ENCODE data around the gene CTIF.

CTIF gene

DNA sequence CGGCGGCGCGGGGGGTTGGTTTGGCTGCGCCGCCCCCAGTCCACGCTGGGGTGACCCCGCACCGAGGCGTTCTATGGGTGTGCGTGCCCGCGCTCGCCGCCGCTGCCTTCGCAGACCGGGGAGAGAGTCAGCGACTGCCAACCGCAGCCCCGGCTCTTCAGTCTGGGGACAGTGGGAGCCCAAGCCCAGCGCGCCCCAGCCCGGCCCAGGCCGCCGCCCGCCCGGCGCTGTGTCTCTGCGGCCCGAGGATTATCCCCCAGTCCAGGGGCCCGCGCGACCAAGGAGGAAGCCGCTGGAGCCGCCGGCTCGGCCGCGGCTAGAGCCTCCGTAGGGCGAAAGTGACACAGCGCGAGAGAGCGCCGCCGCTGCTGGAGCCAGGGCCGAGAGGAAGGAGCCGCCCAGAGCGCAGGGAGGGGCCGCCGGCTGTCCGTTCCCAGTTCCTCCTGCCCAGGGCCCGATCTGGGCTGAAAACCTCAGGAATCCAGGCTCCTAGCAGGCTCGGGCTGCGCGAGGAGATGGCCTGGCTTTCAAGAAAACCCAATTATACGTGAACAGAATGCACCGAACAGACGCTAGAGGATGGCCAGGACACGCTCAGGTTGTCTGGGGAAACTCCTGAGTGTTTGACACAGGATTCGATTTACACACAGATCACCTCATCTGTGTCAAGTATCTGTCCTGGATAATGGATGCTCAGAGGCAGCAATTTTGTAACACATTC lies 2.4 kb downstream of the CTIF start:
- H3K9me3 ChIP-seq, result no peaks in the 10 kb centered on the region
- H3K36me3 ChIP-seq, result no peaks in the 10 kb centered on the region
- peaks cover 23% of the 10 kb centered on the region for H3K27me3 ChIP-seq
- peak overlapping the region; percentile 76 to 85 for H3K4me3 ChIP-seq (ENCODE audit: low read depth in 1 of 2, low read length in 1 of 2)
- H3K4me1 ChIP-seq (ENCODE audit: control insufficient read depth in 1 of 2, insufficient read depth in 1 of 2, low read depth in 1 of 2, low read length in 1 of 2), result peaks cover 21% of the 10 kb centered on the region in 2 experiments
- TF ChIP-seq CTCF (IDR thresholded peaks at IDR 0.05), result no peak
- H3K27ac ChIP-seq, result peak overlapping the region; percentile 64

GRCh38 chr18:48541747-48542400 lies 3.0 kb downstream of the CTIF start:
- H3K27me3 ChIP-seq, result peaks cover 23% of the 10 kb centered on the region
- peaks cover 21% of the 10 kb centered on the region in 2 experiments for H3K4me1 ChIP-seq (ENCODE audit: control insufficient read depth in 1 of 2, insufficient read depth in 1 of 2, low read depth in 1 of 2, low read length in 1 of 2)
- H3K9me3 ChIP-seq, result no peaks in the 10 kb centered on the region
- no peak overlapping the region for H3K27ac ChIP-seq
- peak overlapping the region; percentile 76 to 85 for H3K4me3 ChIP-seq (ENCODE audit: low read depth in 1 of 2, low read length in 1 of 2)
- no peaks in the 10 kb centered on the region for H3K36me3 ChIP-seq
- TF ChIP-seq CTCF (IDR thresholded peaks at IDR 0.05), result no peak

DNA sequence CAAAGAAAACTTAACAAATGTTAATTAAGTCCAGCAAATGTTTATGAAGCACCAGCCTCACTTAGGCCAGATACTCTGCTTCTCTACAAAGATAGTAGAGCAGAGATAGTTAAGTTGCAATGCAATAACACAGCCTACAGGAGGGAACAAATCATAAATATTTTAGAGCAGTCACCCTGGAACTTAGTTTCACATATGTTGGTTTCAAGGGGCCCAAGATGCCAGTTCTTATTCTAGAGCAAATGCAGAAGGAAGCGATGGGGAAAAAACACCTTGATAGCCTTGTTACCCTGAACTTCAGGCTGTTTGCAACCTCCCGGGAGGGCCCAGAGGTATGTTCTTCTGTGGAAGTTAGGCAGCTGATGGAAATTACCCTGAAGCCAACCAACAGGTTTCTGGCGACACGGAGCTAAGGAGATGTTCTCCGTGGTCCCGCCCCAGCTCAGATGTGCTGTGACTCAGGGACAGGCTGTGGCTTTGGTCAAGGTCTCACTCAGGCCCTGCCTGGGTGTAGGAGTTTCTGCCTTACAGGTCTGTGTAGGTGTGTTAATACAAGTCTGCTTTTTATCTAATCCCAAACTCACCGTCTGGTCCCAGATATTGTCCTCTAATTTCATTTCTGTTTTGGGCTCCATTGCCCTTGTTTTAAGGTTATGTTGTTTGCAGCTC lies 3.8 kb downstream of the CTIF start:
- no peak for TF ChIP-seq CTCF (IDR thresholded peaks at IDR 0.05)
- peaks cover 21% of the 10 kb centered on the region in 2 experiments for H3K4me1 ChIP-seq (ENCODE audit: control insufficient read depth in 1 of 2, insufficient read depth in 1 of 2, low read depth in 1 of 2, low read length in 1 of 2)
- H3K36me3 ChIP-seq, result no peaks in the 10 kb centered on the region
- peaks cover 23% of the 10 kb centered on the region for H3K27me3 ChIP-seq
- no peak overlapping the region for H3K27ac ChIP-seq
- no peak overlapping the region for H3K4me3 ChIP-seq (ENCODE audit: low read depth in 1 of 2, low read length in 1 of 2)
- no peaks in the 10 kb centered on the region for H3K9me3 ChIP-seq

- no peak overlapping the region for H3K4me3 ChIP-seq (ENCODE audit: low read depth in 1 of 2, low read length in 1 of 2)
- no peak for TF ChIP-seq CTCF (IDR thresholded peaks at IDR 0.05)
- no peak overlapping the region for H3K27ac ChIP-seq
- no peaks in the 10 kb centered on the region for H3K36me3 ChIP-seq
- no peaks in the 10 kb centered on the region for H3K9me3 ChIP-seq
- peaks cover 23% of the 10 kb centered on the region for H3K27me3 ChIP-seq
- H3K4me1 ChIP-seq (ENCODE audit: control insufficient read depth in 1 of 2, insufficient read depth in 1 of 2, low read depth in 1 of 2, low read length in 1 of 2), result peaks cover 21% of the 10 kb centered on the region in 2 experiments
Observed at GRCh38 chr18:48543228-48543627, 4.4 kb downstream of the CTIF start.

DNA sequence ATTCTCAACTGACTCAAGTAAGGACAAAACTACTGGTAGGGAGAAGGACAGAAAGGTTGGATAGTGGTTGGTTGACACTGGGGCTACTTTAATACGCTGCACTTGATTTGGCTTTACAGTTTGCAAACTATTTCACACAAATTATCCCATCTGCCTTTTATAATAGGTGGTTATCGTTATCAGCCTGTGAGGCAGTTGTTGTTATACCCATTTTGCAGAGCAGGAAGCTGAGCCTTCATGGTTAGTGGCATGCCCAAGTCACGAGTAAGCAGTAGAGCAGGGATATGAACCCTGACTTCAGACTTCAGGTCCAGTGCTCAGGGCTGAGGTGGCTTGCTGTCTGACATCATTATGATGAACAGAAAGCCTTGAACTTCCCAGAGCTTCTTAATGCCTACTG lies 5.3 kb downstream of the CTIF start:
- H3K4me1 ChIP-seq (ENCODE audit: control insufficient read depth in 1 of 2, insufficient read depth in 1 of 2, low read depth in 1 of 2, low read length in 1 of 2), result peaks cover 15% of the 10 kb centered on the region in 2 experiments
- H3K4me3 ChIP-seq (ENCODE audit: low read depth in 1 of 2, low read length in 1 of 2), result no peak overlapping the region
- no peaks in the 10 kb centered on the region for H3K36me3 ChIP-seq
- H3K9me3 ChIP-seq, result no peaks in the 10 kb centered on the region
- no peak for TF ChIP-seq CTCF (IDR thresholded peaks at IDR 0.05)
- H3K27me3 ChIP-seq, result peaks cover 23% of the 10 kb centered on the region
- H3K27ac ChIP-seq, result no peak overlapping the region
